ENCODE results near the gene ARL13A.
"Not testable (repeated sequence)": the region's sequence is repeated elsewhere in the genome, so short reads cannot be mapped to it uniquely, and the experiment has no call there.

Gene ARL13A

GRCh38 chrX:100994352-100995281, 25.1 kb downstream of the ARL13A start:
- no peak for DNase-seq

GRCh38 chrX:100995469-100995868, 26.0 kb downstream of the ARL13A start:
- no peak for DNase-seq

GRCh38 chrX:100999451-100999850, 29.9 kb downstream of the ARL13A start:
- no peak for DNase-seq

- no peak for DNase-seq
These were observed 39.6 kb downstream of the ARL13A start for GRCh38 chrX:101009090-101009489.

GRCh38 chrX:101012031-101012430, 42.5 kb downstream of the ARL13A start:
- DNase-seq: not testable (repeated sequence)

GRCh38 chrX:101022020-101022419, 52.5 kb downstream of the ARL13A start:
- DNase-seq: no peak

- no peak for DNase-seq
These were observed 55.6 kb downstream of the ARL13A start for GRCh38 chrX:101025126-101025525.

GRCh38 chrX:101028562-101028961, 59.1 kb downstream of the ARL13A start:
- DNase-seq: no peak

GRCh38 chrX:101029665-101030064, 60.2 kb downstream of the ARL13A start:
- no peak for DNase-seq

GRCh38 chrX:101037231-101037630, 67.7 kb downstream of the ARL13A start:
- no peak for DNase-seq

- DNase-seq: no peak
These were observed 70.7 kb downstream of the ARL13A start for GRCh38 chrX:101040197-101040596.

Measured in NCI-H2081 (cell line).